Gastroesophageal sphincter (tissue), 3 donors: ENCODE results near the gene MPL.

Experiments used
- CTCF ChIP-seq, 4 experiments: fragments of 200-600 bp in 2 of 4; fragments of 450-650 bp in 2 of 4; sonication (generic) in 1 of 4; IDR thresholded peaks; one replicate each; pipeline ENCODE4 v1.5.1; 2017 to 2019; ENCODE audit warnings: antibody characterized with exemption in 4 of 4, mild to moderate bottlenecking in 2 of 4, moderate library complexity in 2 of 4
- EP300 ChIP-seq: sonication (generic); formaldehyde crosslinking; IDR thresholded peaks from one replicate; pipeline ENCODE4 v1.6.1; 2017; ENCODE audit warnings: antibody characterized with exemption, mild to moderate bottlenecking
- POLR2A ChIP-seq, 2 donors: fragments of 450-650 bp; IDR thresholded peaks; one replicate each; pipeline ENCODE4 v1.6.1; 2017; ENCODE audit warnings: antibody characterized with exemption in 2 of 2, mild to moderate bottlenecking in 2 of 2, moderate library complexity in 1 of 2

DNA sequence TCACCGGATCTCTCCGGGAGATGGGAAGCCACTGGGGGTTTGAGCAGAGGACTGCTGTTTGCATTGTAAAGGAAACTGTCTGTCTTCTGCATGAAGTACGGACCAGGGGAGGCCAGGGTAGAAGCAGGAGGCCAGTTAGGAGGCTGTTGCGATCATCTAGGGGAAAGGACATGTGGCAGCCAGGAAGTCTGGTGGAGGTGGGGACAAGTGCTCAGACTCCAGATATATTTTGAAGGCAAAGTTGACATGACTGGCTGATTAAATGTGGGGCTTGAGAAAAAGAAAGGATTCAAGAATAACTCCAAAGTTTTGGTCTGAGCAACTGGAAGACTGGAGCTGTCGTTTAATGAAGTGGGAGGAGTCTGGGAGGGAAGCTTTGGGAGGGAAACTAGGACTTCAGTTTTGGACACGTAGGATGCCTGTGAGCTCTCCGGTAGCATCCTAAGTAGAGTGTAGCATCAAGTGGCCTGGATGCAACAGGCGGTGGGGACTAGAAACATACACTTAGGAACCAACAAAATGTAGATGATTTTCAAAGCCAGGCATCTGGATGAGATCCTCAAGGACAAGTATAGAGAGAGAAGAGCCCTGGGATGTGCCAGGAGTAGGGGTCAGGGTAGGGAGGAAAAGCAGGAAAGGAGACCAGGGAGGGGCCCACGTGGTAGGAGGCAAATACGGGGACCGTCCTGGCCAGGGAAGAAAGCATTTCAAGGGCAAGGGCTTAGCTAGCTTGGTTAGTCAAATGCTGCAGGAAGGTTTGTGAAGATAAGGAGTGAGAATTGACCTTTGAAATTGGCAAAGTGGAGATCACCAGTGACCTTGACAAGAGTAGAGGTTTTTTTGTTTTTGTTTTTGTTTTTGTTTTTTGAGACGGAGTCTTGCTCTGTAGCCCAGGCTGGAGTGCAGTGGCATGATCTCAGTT is 48.6 kb upstream of the MPL start:
- no peak for TF ChIP-seq CTCF (IDR thresholded peaks at IDR 0.05)
- no peak for TF ChIP-seq EP300
- TF ChIP-seq POLR2A (IDR thresholded peaks at IDR 0.05) = no peak
